IPS DF 6.9 (cell line): Measurements from ENCODE around the gene ZNRF3.
"Not testable (repeated sequence)": the region's sequence is repeated elsewhere in the genome, so short reads cannot be mapped to it uniquely, and the experiment has no call there.

Experiments
- DNase-seq: peaks from one replicate; pipeline ENCODE4 v3.0.0-alpha.2; 2013; ENCODE audit warnings: low read depth, low spot score
- H3K27ac ChIP-seq: one replicate; pipeline ENCODE4 v1.5.1; 2013; ENCODE audit warnings: low read length, control low read depth
- H3K27me3 ChIP-seq: 2 replicates; pipeline ENCODE4 v1.6.1; 2013; ENCODE audit warnings: mild to moderate bottlenecking, low read length; ENCODE audit not compliant: control insufficient read depth, insufficient read depth
- H3K36me3 ChIP-seq: 2 replicates; pipeline ENCODE4 v1.6.1; 2013; ENCODE audit warnings: low read length; ENCODE audit not compliant: control insufficient read depth, insufficient read depth
- H3K4me1 ChIP-seq: 2 replicates; pipeline ENCODE4 v1.6.1; 2013; ENCODE audit warnings: low read length; ENCODE audit not compliant: control insufficient read depth, insufficient read depth
- H3K4me3 ChIP-seq: 2 replicates; pipeline ENCODE4 v1.5.1; 2013; ENCODE audit warnings: mild to moderate bottlenecking, low read length
- H3K9me3 ChIP-seq: 2 replicates; pipeline ENCODE4 v1.6.1; 2013; ENCODE audit warnings: low read length, inconsistent platforms; ENCODE audit not compliant: control insufficient read depth, insufficient read depth
- WGBS: extraction: QIAGEN DNeasy Blood & Tissue Kit; methylation state at CpG from one replicate; pipeline ENCODE4 v1.1.7; 2013; ENCODE audit warnings: mixed read lengths, missing lambda C conversion rate; ENCODE audit not compliant: insufficient read length, insufficient coverage; 5-methylcytosine and 5-hydroxymethylcytosine counted together

Gene ZNRF3

GRCh38 chr22:28940441-28940840 is 57.1 kb downstream of the ZNRF3 start:
- no peak overlapping the region for H3K4me3 ChIP-seq
- WGBS = no CpG with 5 or more reads among the region's 5 CpGs
- H3K36me3 ChIP-seq = 0 out of 2 replicates have a peak, but pooled peaks cover 4% of the 10 kb centered on the region
- DNase-seq = no peak
- no peaks in the 10 kb centered on the region for H3K27me3 ChIP-seq
- no peak overlapping the region for H3K27ac ChIP-seq
- peaks cover 5% of the 10 kb centered on the region; the same call in 1 of the 2 replicates for H3K4me1 ChIP-seq
- H3K9me3 ChIP-seq = no peaks in the 10 kb centered on the region

GRCh38 chr22:28942333-28942732 is 59.0 kb downstream of the ZNRF3 start:
- H3K4me1 ChIP-seq = peaks cover 2% of the 10 kb centered on the region; the same call in 1 of the 2 replicates
- H3K27me3 ChIP-seq = no peaks in the 10 kb centered on the region
- WGBS = no CpG with 5 or more reads among the region's 5 CpGs
- H3K4me3 ChIP-seq = no peak overlapping the region
- H3K36me3 ChIP-seq = no peaks in the 10 kb centered on the region
- DNase-seq = no peak
- H3K27ac ChIP-seq = no peak overlapping the region
- no peaks in the 10 kb centered on the region for H3K9me3 ChIP-seq

GRCh38 chr22:28942801-28943500 is 59.6 kb downstream of the ZNRF3 start:
- H3K27ac ChIP-seq = no peak overlapping the region
- H3K36me3 ChIP-seq = no peaks in the 10 kb centered on the region
- WGBS = no CpG with 5 or more reads among the region's 7 CpGs
- H3K4me1 ChIP-seq = peaks cover 2% of the 10 kb centered on the region; the same call in 1 of the 2 replicates
- no peaks in the 10 kb centered on the region for H3K9me3 ChIP-seq
- H3K4me3 ChIP-seq = no peak overlapping the region
- no peak for DNase-seq
- H3K27me3 ChIP-seq = no peaks in the 10 kb centered on the region

- no peak for DNase-seq
These were observed 60.1 kb downstream of the ZNRF3 start for GRCh38 chr22:28943501-28943879.

GRCh38 chr22:28947125-28947524 is 63.8 kb downstream of the ZNRF3 start:
- no peak overlapping the region for H3K27ac ChIP-seq
- H3K9me3 ChIP-seq = no peaks in the 10 kb centered on the region
- H3K4me1 ChIP-seq = peaks cover 4% of the 10 kb centered on the region; the same call in 1 of the 2 replicates
- no peaks in the 10 kb centered on the region for H3K36me3 ChIP-seq
- H3K4me3 ChIP-seq = no peak overlapping the region
- no peak for DNase-seq
- WGBS = no CpG with 5 or more reads among the region's 1 CpG
- H3K27me3 ChIP-seq = no peaks in the 10 kb centered on the region

More at GRCh38 chr22:28943501-28943879, 60.1 kb downstream of the ZNRF3 start:
- no CpG with 5 or more reads among the region's 2 CpGs for WGBS
- no peak overlapping the region for H3K27ac ChIP-seq
- no peak overlapping the region for H3K4me3 ChIP-seq
- no peaks in the 10 kb centered on the region for H3K36me3 ChIP-seq
- H3K9me3 ChIP-seq = no peaks in the 10 kb centered on the region
- H3K4me1 ChIP-seq = peaks cover 2% of the 10 kb centered on the region; the same call in 1 of the 2 replicates
- H3K27me3 ChIP-seq = no peaks in the 10 kb centered on the region

- WGBS = no CpG with 5 or more reads among the region's 1 CpG
- Histone ChIP-seq H3K9me3 (no peaks in the 10 kb centered on the region), H3K27ac (no peak overlapping the region), H3K36me3 (no peaks in the 10 kb centered on the region), H3K4me1 (peaks cover 4% of the 10 kb centered on the region), H3K4me3 (no peak overlapping the region), H3K27me3 (no peaks in the 10 kb centered on the region)
- no peak for DNase-seq
These were observed 65.1 kb downstream of the ZNRF3 start for GRCh38 chr22:28948424-28948823.

- H3K4me1 ChIP-seq, H3K27ac ChIP-seq, H3K27me3 ChIP-seq, DNase-seq, H3K9me3 ChIP-seq, H3K4me3 ChIP-seq, H3K36me3 ChIP-seq: not testable (repeated sequence)
- no CpG with 5 or more reads among the region's 10 CpGs for WGBS
These were observed 65.6 kb downstream of the ZNRF3 start for GRCh38 chr22:28948860-28949551.

GRCh38 chr22:28949788-28950187 is 66.4 kb downstream of the ZNRF3 start:
- Histone ChIP-seq H3K9me3 (no peaks in the 10 kb centered on the region), H3K27me3 (no peaks in the 10 kb centered on the region), H3K4me3 (no peak overlapping the region), H3K4me1 (peaks cover 4% of the 10 kb centered on the region), H3K27ac (no peak overlapping the region), H3K36me3 (no peaks in the 10 kb centered on the region)
- no peak for DNase-seq
- no CpG with 5 or more reads among the region's 5 CpGs for WGBS

GRCh38 chr22:28950617-28951411 is 67.4 kb downstream of the ZNRF3 start:
- Histone ChIP-seq H3K4me3 (no peak overlapping the region), H3K27ac (no peak overlapping the region), H3K4me1 (peaks cover 4% of the 10 kb centered on the region), H3K27me3 (no peaks in the 10 kb centered on the region), H3K36me3 (no peaks in the 10 kb centered on the region), H3K9me3 (no peaks in the 10 kb centered on the region)
- no CpG with 5 or more reads among the region's 7 CpGs for WGBS
- no peak for DNase-seq

- Histone ChIP-seq H3K27me3 (no peaks in the 10 kb centered on the region), H3K4me3 (no peak overlapping the region), H3K4me1 (peaks cover 4% of the 10 kb centered on the region), H3K36me3 (no peaks in the 10 kb centered on the region), H3K9me3 (no peaks in the 10 kb centered on the region), H3K27ac (no peak overlapping the region)
- WGBS = no CpG with 5 or more reads among the region's 7 CpGs
- DNase-seq = no peak
These were observed 68.2 kb downstream of the ZNRF3 start for GRCh38 chr22:28951530-28951929.
